ENCODE data around the gene GGACT. TPM values are rescaled to one million over a fixed set of nuclear protein-coding genes. Genes with fewer than 3 reads are reported as not detected.

The GGACT gene
- polyA plus RNA-seq, 4 donors, result 4.7 to 6.3 (median 5.5) TPM

- DNase-seq (ENCODE audit: low read depth in 4 of 4, low spot score in 3 of 4), result no peak
Measured at GRCh38 chr13:100490692-100491091, 97.9 kb downstream of the GGACT start.

- DNase-seq (ENCODE audit: low read depth in 4 of 4, low spot score in 3 of 4), result no peak
Measured at GRCh38 chr13:100485265-100485664, 103.3 kb downstream of the GGACT start.

DNA sequence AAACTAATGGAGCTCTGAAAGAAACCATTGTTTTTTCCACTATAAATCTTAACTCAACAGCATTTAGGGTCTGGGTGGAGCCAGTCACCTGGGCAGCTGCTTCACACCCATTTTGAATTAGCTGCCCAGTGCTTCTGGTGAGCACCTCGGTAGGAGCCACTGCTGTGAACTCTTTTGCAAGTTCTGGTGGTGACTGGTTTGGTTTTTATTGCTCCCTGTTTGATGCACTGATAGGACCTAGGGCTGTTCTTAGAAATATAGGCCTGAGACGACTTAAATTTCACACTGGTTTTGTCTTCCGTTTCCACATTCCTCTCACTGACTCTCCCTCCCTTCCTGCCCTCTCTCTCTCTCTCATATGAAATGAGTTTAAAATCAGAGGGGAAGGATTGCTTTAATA is 103.9 kb downstream of the GGACT start:
- no peak for DNase-seq (ENCODE audit: low read depth in 4 of 4, low spot score in 3 of 4)

DNA sequence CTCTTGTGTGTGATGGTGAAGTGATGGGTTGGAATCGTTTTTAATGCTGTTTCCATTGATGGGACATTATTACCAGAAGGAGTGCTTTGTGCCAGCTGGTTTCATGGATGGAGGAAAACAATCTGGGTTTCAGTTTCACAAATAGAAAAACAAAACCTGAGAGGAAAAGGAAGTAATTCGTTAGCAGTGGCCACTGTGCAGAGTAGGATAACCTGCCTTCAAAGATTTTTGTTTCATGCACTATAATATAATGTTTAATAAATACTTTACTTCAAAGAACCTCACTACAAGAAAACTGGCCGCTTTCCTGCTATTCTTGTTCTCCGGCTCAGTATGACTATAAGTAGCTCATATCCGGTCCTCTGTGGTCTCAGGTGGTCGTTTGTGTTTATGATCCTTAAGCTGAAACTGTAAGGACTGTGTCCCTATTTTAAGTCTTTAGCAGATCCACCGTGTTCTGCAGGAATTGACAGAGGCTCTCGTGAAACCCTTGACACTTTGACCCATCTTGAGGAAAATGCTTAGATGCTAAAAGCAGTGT is 104.7 kb downstream of the GGACT start:
- DNase-seq (ENCODE audit: low read depth in 4 of 4, low spot score in 3 of 4), result no peak

DNA sequence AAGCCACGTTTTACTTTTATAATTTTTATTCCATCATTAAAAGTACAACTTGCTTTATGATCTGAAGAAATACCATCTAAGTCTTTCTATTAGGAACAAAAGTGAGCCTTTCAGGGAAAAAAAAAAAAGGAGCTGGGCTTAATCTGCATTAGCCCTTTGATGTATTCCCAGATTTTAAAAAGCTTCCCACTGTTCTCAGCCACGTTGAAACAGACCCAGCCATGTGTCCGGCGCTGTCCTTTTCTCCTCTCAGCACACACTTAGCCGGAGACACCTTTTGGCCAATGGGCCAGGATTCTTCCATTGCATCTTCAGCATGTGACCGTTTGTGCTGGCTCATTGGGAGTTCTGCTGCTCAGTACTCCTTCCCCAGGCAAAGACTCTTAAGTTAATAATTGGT is 105.5 kb downstream of the GGACT start:
- no peak for DNase-seq (ENCODE audit: low read depth in 4 of 4, low spot score in 3 of 4)

- DNase-seq (ENCODE audit: low read depth in 4 of 4, low spot score in 3 of 4), result no peak
Measured at GRCh38 chr13:100480676-100481075, 107.9 kb downstream of the GGACT start.

Other genes starting within 250 kb of the GGACT start
- gene TMTC4, start 86.0 kb upstream of the GGACT start, polyA plus RNA-seq (ENCODE audit: insufficient read length in 4 of 4), result 10 to 100 TPM; 33.1 to 43.2 (median 38.7) TPM

Data from right renal pelvis (tissue), 4 donors.